GM12801 (cell line): ENCODE results near the gene ENOPH1.

Experiments
- CTCF ChIP-seq: IDR thresholded peaks from one replicate; pipeline ENCODE4 v1.5.1; 2011; ENCODE audit warnings: control low read depth; ENCODE audit not compliant: insufficient read length; ENCODE audit errors: extremely low read depth

The ENOPH1 gene

GRCh38 chr4:82480771-82481505 is 50.5 kb downstream of the ENOPH1 start:
- no peak for TF ChIP-seq CTCF

- TF ChIP-seq CTCF: no peak
Observed at GRCh38 chr4:82481506-82481840, 51.1 kb downstream of the ENOPH1 start.

GRCh38 chr4:82482387-82482786 is 52.0 kb downstream of the ENOPH1 start:
- TF ChIP-seq CTCF: no peak

- no peak for TF ChIP-seq CTCF
Observed at GRCh38 chr4:82484996-82485783, 54.8 kb downstream of the ENOPH1 start.

- TF ChIP-seq CTCF: no peak
Observed at GRCh38 chr4:82489076-82489475, 58.7 kb downstream of the ENOPH1 start.

- no peak for TF ChIP-seq CTCF
Observed at GRCh38 chr4:82489987-82490386, 59.6 kb downstream of the ENOPH1 start.

- no peak for TF ChIP-seq CTCF
Observed at GRCh38 chr4:82491251-82491960, 61.0 kb downstream of the ENOPH1 start.
